Forelimb muscle (tissue), 1 donor: ENCODE measurements around the gene EEPD1. TPM values are rescaled to one million over a fixed set of nuclear protein-coding genes. Genes with fewer than 3 reads are reported as not detected.
"Not testable (repeated sequence)": the region's sequence is repeated elsewhere in the genome, so short reads cannot be mapped to it uniquely, and the experiment has no call there.

Source experiments
- DNase-seq: peaks from one replicate; pipeline ENCODE4 v3.0.0-alpha.2; 2013; ENCODE audit warnings: low read depth
- polyA plus RNA-seq: library from polyadenylated mRNA; unstranded; fragments of 120-200 nt; gene quantifications from one replicate; pipeline ENCODE4 v1.2.1, GENCODE V29; 2013; ENCODE audit not compliant: insufficient read length

Gene EEPD1
- polyA plus RNA-seq, 1 donor, result 11.0 TPM

GRCh38 chr7:36128448-36129047 is 24.5 kb upstream of the EEPD1 start:
- DNase-seq, result no peak

- DNase-seq, result no peak
These were observed 24.0 kb upstream of the EEPD1 start for GRCh38 chr7:36129048-36129534.

DNA sequence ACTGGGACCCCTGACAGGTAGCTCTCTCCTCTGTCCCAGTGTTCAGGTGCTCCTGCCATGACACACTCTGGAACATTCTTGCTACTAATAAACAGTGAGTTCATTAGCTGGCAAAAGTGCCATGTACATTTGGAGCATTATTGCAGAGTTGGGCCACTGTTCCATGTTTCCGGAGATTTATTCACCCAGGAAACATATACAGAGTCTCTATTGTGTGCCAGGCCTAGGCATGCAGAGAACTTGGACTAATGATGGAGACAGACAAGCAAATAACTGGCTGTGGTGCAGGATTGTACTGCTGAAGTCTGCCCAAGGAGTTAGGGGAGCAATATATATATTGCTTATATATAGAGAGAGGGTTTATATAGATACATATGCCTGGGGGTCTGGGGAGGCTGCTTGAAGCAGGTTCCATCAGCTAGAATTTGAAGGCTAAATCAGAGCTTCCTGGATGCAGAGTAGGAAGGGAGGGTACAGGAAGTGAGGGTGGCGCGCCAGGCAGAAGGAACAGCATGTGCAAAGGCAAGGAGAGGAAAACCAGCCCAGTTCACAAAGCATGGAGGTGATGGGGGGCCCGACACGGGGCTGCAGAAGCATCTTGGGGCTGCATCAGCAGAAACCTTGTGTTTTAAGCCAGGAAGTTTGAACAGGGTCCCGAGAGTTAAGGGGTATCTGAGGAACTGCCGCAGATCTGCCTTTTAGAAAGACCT is 22.7 kb upstream of the EEPD1 start:
- DNase-seq, result no peak

DNA sequence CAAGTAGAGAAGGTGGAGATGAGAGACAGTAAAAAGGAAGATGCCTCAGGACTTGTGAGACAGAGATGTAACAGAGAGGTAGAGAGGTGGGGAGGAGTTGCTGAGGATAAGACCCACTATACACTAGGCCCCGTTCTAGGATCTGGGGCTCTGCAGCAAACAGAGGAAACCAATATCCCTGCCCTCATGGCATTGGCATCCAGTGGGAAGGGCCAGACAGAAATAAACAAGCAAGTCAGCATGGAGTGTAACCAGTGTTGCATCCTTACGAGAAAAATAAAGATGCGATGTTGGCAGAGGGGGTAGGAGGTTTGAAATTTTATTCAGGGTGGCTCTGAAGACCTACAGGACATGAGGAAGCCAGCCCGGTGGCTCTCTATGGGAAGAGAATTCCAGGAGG is 22.0 kb upstream of the EEPD1 start:
- no peak for DNase-seq

GRCh38 chr7:36131499-36131898 is 21.6 kb upstream of the EEPD1 start:
- DNase-seq, result no peak

DNA sequence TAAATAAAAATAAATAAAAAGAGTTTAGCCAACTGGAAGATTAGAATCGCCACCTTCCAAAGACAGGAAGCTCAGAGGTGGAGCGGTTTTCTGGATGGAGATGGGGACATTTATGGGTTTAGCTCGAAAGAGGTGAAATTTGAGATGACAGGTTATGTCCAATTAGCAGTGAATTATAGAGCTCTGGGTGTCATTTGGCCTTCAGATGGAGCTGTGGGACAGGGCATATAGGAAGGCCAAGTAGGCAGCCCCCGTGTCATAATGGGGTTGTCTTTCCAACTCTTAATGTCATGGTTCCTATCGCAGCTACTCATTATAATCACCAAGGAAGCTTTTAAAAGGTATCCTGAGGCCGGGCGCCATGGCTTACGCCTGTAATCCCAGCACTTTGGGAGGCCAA is 21.0 kb upstream of the EEPD1 start:
- no peak for DNase-seq

- DNase-seq, result no peak
These were observed 17.4 kb upstream of the EEPD1 start for GRCh38 chr7:36135700-36136099.

GRCh38 chr7:36137258-36137657 is 15.8 kb upstream of the EEPD1 start:
- no peak for DNase-seq

DNA sequence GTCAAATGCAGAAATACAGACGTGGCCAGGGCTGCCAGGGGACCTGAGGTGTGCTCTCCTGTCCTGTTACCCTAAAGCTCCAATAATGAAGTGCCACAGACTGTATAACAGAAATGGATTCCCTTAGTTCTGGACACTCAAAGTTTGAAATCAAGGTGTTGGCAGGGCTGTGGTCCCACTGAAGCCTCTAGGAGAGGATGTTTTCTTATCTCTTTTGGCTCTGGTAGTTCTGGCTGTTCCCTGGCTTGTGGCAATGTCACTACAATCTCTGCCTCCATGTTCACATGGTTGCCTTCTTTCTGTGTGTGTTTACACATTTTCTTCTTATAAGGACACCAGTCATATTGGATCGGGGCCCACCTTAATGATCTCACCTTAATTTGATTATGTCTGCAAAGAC is 15.3 kb upstream of the EEPD1 start:
- no peak for DNase-seq

DNA sequence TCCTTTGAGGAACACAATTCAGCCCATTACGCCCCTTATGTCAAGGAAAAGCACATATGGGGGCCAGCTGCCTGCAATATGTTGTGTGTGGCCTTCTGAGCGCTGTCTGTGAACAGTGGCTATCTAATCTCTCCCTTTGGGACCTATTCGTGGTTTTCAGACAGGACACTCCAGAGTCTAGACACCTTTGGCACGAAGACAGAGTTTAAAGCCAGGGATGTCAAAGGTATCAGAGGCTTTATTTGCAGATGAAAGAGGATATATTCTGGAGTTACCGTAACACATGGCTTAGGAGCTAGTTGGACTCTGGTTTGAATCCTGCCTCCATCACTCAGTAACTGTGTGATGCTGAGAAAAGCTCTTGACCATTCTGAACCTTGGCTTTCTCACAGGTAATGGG is 14.8 kb upstream of the EEPD1 start:
- DNase-seq, result no peak

- DNase-seq, result no peak
These were observed 11.7 kb upstream of the EEPD1 start for GRCh38 chr7:36141351-36141750.

DNA sequence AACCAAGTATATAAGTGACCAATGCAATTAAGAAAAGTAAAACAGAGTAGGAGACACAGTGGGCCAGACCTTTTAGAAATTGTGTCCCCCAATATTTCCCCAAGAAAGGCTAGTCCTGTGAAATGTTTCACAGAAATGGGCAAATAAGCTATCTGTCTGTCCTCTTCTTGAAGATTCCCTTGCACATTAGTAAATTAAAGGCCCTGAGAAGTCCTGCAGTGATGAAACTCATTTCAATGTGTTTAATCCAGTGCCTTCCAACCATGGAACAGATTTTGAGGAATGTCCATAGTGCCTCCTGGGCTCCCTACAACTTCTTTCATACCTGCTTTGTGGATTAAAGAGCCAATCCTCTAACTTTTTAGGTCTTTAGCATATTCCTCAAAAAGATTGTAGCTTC is 11.2 kb upstream of the EEPD1 start:
- no peak for DNase-seq

DNA sequence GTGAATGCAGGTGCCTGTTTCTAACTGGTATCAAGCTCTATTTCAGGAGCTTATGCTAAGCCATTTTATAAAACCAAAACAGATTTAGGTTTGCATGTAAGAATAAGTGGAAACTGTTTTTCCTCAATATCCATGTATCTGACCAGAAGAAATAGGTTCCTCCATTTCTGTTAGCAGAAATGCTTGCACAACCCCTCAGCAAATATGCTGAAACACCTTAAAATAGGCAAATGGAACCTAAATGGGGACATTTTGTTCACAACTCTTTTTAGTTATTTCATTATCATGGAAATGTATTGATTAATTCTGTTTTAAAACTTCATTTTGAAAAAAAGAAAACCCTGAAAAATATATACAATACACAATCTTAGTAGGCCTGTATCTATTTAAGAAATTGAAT is 8.9 kb upstream of the EEPD1 start:
- no peak for DNase-seq

DNA sequence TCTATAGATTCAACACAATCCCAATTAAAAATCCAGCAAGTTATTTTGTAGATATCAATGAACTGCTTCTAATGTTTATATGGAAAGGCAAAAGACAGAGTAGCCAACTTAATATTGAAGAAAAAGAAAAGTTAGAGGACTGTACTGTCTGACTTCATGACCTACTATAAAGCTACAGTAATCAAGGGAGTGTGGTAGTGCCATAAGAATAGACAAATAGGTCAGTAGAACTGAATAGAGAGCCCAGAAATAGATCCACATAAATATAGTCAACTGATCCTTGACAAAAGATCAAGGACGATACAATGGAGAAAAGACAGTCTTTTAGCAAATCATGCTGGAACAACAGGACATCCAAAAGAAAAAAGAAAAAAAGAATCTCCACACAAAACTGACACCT is 7.4 kb upstream of the EEPD1 start:
- no peak for DNase-seq

- no peak for DNase-seq
These were observed 5.7 kb upstream of the EEPD1 start for GRCh38 chr7:36147361-36147760.

DNA sequence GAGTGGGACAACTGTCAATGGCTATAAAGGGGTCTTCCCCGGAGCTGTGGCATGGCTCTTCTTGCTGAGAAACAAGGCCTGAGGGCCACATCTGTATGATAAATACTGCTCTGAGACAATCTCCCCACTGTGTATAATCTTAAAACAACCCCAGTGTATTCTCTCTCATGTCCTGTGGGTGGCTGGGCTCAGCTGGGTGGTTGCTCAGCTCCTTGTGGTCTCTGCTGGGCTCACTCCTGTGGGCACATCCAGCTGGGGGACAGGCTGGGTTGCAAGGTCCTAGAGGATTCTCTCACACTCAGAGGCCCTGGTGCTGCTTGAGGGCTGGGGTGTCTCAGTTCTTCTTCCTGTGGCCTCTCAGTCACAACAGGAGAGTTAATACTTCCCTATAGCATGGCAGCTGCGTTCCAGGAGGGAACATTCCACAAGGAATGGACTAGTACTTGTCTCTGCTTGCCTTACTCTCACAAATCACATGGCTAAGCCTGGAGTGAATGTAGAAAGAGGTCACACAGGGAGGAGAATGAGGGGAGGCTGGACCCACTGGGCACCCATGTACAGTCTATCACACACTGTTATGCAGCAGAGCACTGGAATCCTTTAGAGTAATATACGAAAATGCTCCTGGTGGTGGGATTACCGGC is 4.5 kb upstream of the EEPD1 start:
- DNase-seq, result no peak

- DNase-seq, result not testable (repeated sequence)
These were observed 3.8 kb upstream of the EEPD1 start for GRCh38 chr7:36149240-36149639.

DNA sequence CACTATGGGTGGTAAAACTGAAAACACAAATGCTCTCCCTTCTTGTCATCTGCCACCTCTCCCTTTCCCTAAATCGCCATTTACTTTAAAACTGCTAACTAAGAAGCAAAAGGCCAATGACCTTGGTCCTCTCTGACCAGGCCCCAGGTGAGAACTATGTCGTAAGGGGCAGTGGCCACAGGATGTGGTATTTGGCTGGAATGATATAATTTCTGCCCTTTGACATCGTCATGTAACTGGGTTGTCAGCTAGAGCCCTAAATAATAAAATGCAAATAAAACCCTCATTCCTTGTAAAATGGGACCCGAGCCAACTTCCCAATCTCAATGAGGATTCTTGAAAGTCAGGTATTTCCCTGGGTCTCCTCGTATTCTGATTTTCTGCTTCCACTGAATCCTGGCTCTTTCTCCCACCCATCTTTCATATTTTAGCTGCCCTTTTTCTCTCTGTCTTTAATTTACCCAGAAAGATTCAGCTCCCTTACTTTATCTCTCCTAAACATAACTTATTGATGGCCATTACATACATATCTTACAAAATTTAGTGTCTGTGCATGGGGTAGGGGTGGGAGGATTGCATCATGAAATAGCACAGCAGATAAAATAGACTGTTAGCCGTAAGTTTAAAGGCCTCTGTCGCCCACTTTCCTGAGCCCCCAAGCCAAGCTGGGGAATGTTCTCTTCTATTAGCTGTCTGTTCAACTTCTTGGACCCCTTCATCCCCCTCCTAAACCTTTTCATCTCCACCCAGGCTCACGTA is 3.2 kb upstream of the EEPD1 start:
- DNase-seq, result no peak

DNA sequence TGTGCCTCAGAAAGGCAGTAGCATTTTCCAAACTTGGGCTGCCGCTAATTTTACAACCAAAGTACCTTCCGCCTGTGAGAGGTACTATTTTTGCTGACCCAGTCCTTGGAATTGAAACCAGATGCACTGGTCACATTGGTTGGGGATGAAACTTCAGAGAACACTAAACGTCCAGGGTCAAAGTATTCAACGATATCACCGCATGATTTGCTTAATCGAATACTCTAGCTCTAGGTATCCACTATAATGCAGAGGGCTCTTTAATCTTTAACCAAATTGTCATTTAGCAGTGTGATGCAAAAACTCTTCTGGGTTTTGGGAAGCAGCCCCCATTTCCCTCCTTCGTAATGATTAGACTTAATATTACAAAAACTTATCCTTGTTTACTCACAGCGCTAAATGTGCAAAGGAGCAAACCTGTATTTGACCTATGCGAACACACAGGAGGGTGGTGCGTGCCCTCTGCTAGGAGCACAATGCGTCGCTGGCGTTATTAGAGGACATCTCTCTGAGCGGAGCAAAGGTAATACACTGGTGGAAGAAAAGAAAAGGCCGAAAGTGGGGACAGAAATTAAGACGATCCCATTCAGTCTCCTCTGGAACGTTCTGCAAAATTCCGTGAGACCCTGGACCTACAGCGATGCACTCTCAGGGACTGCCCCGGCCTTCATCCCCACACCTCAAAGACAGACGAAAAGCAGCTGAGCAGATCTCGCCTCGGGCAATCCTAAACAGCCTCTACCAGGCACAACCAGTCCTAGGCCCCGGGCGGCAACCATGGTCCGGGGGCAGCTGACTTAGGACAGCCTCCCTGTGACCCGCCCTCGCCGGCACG is 916 bp upstream of the EEPD1 start:
- no peak for DNase-seq

DNA sequence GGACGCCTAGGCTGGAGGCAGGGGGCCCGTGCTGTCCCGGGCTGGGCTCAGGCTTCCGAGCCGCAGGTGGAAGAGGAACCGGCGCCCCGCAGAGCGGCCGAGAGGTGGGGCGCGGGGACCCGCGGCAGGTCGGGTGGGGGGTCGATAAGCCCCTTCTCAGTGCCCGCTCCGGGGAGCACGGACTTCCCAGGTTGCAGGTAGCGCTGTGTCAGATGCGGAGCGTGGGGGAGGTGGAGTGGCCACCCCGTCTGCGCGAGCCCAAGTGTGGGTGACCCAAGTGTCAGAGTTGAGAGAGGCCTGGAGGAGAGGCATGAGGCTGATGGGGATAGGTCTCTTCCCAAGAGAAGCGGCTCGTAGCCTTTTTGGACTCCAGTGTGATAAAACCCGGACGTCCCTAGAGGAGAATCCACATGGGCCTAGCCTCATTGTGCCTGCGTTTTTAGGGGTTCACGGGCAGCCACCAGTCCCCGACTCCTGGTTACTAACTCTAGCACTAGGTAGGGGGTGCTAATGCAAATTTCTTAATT is 580 bp downstream of the EEPD1 start:
- no peak for DNase-seq
